ENCODE measurements around the gene HOXC5.
"Not testable (repeated sequence)": the region's sequence is repeated elsewhere in the genome, so short reads cannot be mapped to it uniquely, and the experiment has no call there.

The HOXC5 gene

DNA sequence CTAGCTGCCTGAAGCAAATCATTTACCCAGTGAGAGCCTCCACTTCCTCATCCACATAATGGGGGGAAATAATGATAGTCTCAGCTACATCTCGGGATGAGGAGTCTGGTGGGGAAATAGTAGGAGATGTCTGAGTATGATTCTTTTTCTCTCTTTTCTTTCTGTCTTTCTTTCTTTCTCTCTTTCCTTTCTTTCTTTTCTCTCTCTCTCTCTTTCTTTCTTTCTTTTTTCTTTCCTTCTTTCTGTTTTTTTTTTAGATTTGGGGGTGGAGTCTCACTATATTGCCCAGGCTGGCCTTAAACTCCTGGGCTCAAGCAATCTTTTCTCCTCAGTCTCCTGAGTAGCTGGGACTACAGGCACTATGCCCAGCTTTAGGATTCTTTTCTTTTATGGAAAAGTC, 33.6 kb downstream of the HOXC5 start:
- no peak for DNase-seq (ENCODE audit: low spot score)

DNA sequence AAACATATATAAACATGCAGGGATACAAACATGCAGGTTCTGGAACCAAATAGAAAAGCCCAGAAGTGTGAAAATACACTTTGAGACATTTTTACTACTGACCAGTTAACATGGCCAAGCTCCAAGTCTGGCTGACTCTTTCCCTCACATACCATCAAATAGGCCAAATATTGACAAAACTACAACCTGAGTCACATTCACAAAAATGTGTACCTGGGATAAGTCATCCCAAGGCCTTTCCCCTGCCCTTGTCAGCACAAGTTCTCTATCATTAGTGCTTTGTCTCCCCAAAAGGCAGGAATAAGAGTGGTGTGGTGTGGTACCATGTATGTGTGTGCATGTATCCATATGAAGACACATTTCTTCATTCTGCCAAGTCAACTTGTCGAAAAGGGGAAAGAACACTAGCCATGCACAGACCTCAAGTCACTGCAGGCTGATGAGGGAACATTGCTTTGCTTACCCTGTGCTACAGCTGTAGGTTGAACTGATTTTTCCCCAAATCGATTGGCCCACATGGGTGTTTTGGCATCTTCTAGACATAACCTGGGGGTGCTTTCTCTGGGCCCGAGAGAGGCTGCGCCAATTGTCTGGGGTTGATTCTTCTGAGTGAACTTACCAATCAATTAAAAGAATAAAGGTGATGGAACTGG, 35.7 kb downstream of the HOXC5 start:
- DNase-seq (ENCODE audit: low spot score): no peak

DNA sequence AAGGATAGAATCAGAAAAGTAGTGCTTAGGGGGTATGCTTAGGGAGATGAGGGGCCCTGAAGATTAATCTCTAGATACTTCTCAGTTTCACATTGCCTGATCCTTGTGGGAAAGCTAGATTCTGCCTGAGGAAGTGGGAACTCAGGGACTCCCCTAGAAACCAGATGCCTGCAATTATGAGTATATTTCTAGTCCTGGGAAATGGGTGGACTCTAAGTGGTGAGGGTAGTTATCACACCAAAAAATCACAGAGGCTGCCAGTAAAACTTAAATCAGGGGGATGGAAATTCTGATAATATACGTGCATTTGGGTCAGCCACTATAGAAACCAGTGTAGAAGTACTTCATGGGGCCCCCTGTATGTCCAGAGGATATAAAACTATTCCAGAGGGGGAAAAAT, 39.1 kb downstream of the HOXC5 start:
- no peak for DNase-seq (ENCODE audit: low spot score)

DNA sequence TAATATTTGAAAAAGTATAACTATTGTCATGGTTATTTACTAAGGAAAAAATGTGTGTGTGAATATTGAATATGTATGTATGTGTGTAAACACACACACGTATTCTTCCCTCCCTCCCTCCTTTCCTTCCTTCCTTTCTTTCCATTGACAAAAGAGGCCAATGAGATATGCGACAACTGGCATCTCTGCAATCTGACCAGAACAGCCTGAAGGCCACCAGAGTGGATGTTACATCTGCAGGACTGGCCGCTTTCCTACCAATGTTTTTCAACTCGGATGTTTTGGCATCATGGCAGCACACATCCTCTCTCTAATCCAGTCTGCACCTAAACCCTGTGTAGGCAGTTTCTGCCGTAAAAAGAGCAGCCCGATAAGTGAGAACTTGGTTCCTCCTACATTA, 41.5 kb downstream of the HOXC5 start:
- DNase-seq (ENCODE audit: low spot score): no peak

DNA sequence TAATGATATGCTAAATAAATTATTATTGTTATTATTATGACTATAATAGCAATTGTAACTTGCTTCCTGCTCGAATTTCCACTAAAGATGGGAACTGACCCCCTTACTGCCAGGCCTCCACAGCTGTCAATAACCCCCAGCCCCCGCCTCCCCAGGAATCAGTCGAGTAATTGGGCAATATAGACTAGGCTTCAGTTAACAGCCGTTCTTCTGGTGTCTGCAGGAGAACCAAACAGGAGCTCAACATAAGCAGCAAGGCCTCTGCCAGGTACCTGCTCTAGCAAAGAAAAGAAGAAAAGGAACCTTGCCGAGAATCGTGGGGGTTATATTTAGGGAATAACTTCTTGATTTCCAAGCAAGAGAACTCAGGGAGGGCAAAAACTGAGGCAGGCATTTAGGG, 42.6 kb downstream of the HOXC5 start:
- no peak for DNase-seq (ENCODE audit: low spot score)

DNA sequence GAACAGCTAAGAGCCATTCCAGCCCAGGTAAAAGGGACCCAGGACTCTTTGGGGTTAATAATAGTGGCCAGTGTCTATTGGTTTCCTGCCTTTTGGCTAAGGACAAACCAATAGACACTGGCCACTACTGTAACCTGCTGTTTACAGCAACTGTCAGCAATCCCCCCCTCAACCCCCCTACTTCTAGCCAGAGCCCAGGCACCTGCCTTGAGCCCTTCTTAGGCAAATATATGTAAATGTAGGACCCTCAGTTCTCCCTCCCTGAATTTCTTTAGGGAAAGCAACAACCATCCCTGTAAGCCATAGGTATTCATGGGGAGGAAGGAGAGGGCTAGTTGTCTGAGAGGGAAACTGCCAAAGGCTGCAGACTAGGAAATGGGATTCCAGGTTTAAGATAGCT, 43.1 kb downstream of the HOXC5 start:
- no peak for DNase-seq (ENCODE audit: low spot score)

DNA sequence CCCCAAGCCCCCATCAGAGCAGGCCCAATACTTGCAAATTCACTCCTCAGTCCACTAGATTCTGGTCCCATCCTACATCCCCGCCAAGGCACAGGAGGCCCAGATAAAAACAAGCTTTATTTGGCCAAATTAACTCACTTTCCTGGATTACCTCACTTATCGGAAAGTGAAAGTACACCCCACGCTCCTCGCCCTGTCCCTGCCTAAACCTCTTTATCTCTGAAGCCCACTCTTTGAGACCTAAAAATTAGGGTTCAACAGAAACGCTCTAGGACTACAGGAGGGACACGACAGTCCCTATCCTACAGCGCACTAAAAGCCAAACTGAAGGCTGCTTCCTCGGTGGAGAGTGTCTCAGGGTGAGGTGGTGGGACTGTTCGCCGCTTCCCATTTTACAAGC, 45.0 kb downstream of the HOXC5 start:
- DNase-seq (ENCODE audit: low spot score): not testable (repeated sequence)

DNA sequence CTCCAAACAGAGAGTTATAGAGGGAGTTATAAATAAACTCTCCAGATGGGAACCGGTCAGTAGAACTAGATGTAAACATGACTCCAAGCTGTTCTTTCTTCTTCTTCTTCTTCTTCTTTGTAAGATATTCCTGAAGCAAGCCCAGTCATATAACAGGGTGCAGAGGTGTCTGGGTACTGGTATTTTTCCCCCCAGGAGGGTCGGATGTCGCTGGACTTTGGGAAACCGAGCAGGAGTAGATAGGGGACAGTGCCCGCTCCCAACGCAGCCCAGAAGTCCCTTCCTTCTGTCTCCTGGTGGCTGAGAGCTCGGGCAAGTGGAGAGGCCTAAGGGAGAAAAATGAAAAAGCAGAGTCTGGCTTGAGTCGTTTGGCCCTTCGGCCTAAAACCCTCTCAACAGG, 46.3 kb downstream of the HOXC5 start:
- not testable (repeated sequence) for DNase-seq (ENCODE audit: low spot score)

DNA sequence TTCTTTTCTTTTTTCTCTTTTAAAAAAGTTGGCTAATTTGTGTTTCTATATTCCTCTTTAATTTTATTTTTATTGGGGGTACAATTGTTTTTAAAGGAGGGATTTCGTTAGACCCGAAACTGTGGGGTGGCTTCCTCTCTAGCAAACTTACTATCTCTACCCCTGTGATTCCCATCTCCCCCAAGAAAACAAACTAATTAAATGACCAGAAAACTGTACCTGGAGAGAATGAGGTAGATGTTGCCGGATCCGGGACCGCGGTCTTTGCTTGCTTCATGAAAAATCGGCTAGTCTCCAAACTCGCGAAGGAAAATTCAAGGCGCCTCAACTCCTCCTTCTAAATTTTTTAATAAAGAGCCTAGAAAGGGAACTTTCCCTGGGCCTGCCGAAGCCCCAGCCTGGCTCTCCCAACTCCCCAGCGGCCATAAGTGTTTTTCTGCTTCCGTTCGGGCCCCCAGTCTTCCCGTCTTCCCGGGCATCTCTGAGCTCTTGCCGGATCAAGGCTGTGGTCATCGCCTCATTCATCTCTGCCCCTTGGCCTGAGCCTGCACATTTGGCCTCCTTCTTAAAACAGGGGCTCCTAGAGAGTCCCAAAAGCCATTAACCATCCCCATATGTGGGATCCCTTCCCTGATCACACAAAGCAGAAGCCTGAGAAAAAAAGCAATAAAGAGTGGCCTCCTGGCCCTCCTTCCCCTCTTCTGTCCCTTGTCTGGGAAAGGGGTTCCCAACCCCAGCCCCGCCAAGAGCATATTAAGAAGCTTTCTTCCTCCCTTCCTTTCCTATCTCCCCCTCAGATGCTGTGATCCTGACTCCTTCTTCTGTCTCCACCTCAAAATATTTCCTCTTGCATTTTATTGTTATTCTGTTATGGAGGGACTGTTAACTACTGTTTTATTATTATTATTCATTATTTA, 47.4 kb downstream of the HOXC5 start:
- DNase-seq (ENCODE audit: low spot score): not testable (repeated sequence)

DNA sequence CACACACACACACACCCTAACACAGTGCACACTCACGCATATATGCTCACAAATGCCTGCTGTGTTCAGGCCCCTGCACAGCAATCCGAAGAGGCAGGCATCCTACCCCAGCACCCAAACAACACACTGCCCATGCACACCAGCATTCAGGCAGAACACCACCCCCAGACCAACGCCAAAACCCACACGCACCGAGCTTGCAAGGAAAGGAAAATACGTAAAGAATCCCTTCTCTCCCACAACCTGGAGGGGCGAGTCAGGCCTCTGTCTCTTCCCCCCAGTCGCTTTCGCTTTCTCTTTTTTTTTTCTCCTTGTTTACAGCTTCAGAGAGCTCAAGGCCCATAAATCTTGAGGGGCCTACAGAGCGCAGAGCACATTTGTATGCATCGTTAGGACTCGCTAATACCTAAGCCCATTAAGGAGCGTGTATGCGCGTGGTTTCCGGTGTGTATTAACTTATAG, 48.2 kb downstream of the HOXC5 start:
- DNase-seq (ENCODE audit: low spot score): not testable (repeated sequence)

DNA sequence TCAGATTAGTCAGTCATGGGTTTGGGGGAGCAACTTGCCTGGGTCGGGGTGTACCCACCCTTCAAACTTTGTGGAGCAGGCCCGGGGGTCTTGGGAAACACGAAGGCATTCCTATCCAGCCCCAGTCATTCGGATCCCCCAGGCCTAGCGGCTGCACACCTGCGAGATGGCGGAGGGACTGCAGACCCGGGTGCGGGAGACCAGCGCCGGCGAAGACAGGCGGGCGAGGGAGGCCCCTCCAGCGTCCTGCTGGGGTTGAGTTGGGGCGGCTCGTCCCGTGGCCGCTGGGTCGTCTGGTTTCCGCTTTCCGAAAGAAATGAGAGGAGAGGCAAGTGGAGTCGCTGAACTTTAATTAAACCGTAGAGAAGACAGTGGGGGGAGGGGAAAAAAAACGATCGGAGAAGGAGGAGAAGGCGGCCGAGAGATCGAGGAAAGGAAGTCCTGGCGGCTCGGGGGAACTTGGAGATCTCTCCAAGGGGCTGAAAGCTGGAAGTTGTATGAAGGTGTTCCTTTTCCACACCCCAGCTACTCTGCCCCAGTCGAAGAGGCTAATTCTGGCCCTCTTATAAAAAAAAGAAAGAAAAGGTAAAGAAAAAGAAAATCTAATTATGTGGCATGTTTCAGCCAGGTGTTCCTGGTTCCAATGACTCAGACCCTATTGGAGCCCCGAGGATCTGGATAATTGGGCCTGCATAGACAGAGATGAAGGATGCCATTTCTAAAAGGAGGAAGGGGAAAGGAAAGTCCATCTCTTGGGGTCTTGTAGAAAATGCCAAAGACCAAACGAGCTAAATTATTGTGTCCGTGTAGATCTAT, 48.9 kb downstream of the HOXC5 start:
- not testable (repeated sequence) for DNase-seq (ENCODE audit: low spot score)

DNA sequence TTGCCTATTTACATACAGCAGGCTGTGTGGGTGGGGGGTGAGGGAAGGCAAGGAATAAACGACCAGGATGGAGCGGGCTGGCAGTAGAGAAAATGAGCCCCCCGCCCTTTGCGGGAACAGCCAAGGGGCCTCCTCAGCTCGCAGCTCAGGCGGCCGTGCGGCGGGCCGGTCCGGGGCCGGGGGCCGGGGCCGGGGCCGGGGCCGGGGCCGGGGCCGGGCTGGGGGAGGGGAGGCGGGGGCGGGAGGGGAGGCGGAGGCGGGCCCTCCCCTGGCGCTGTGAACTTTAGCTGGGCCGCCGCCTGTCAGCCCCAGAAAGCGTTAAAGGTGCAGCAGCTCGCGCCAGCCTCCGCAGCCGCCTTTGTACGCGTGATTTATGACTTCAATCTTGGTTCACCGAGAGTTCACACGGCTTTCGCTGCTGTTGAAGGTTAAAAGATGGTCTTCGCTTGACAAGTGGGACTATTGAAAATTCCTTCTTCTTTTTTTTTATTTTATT, 49.6 kb downstream of the HOXC5 start:
- no peak for DNase-seq (ENCODE audit: low spot score)
